Measurements from ENCODE around the gene PEX5L.

The PEX5L gene

GRCh38 chr3:179760944-179761343 is 275.8 kb downstream of the PEX5L start:
- TF ChIP-seq EZH2phosphoT487 (conservative IDR thresholded peaks at IDR 0.05; ENCODE audit: low read length) (no peak), CTCF (IDR thresholded peaks at IDR 0.05; ENCODE audit: insufficient read depth, low read length, poor library complexity, severe bottlenecking) (no peak)
- Histone ChIP-seq H3K9ac (ENCODE audit: low read length) (no peak overlapping the region), H3K79me2 (ENCODE audit: insufficient read depth, low read length) (no peaks in the 10 kb centered on the region), H4K20me1 (ENCODE audit: low read depth, low read length) (no peaks in the 10 kb centered on the region), H3K36me3 (ENCODE audit: low read length) (peaks cover 10% of the 10 kb centered on the region; the same call in 1 of the 2 replicates), H3K4me2 (ENCODE audit: low read depth, low read length, poor library complexity, severe bottlenecking) (no peak overlapping the region), H3K27ac (ENCODE audit: low read depth, low read length) (no peak overlapping the region), H3K9me2 (replicated peaks; ENCODE audit: insufficient read depth, low read length) (no peaks in the 10 kb centered on the region), H2AFZ (ENCODE audit: low read depth, low read length, severe bottlenecking) (no peak overlapping the region), H3K27me3 (ENCODE audit: low read length) (no peaks in the 10 kb centered on the region), H3K9me3 (ENCODE audit: insufficient read depth, low read length) (no peaks in the 10 kb centered on the region), H3K4me3 (ENCODE audit: insufficient read depth, low read length, poor library complexity, severe bottlenecking) (no peak overlapping the region), H3F3A (ENCODE audit: insufficient read depth) (no peaks in the 10 kb centered on the region)

- Histone ChIP-seq H3K27me3 (ENCODE audit: low read length) (no peaks in the 10 kb centered on the region), H3K79me2 (ENCODE audit: insufficient read depth, low read length) (no peaks in the 10 kb centered on the region), H3K9me2 (replicated peaks; ENCODE audit: insufficient read depth, low read length) (no peaks in the 10 kb centered on the region), H3K4me2 (ENCODE audit: low read depth, low read length, poor library complexity, severe bottlenecking) (no peak overlapping the region), H3F3A (ENCODE audit: insufficient read depth) (no peaks in the 10 kb centered on the region), H3K36me3 (ENCODE audit: low read length) (no peaks in the 10 kb centered on the region; the same call in 1 of the 2 replicates), H4K20me1 (ENCODE audit: low read depth, low read length) (no peaks in the 10 kb centered on the region), H3K9me3 (ENCODE audit: insufficient read depth, low read length) (no peaks in the 10 kb centered on the region), H3K27ac (ENCODE audit: low read depth, low read length) (no peak overlapping the region), H3K4me3 (ENCODE audit: insufficient read depth, low read length, poor library complexity, severe bottlenecking) (no peak overlapping the region), H2AFZ (ENCODE audit: low read depth, low read length, severe bottlenecking) (no peak overlapping the region), H3K9ac (ENCODE audit: low read length) (no peak overlapping the region)
- TF ChIP-seq CTCF (IDR thresholded peaks at IDR 0.05; ENCODE audit: insufficient read depth, low read length, poor library complexity, severe bottlenecking) (peak; percentile 36), EZH2phosphoT487 (conservative IDR thresholded peaks at IDR 0.05; ENCODE audit: low read length) (no peak)
Measured at GRCh38 chr3:179750720-179751328, 285.9 kb downstream of the PEX5L start.

GRCh38 chr3:179745716-179746115 is 291.0 kb downstream of the PEX5L start:
- Histone ChIP-seq H3K9ac (ENCODE audit: low read length) (no peak overlapping the region), H3K27ac (ENCODE audit: low read depth, low read length) (no peak overlapping the region), H3K9me3 (ENCODE audit: insufficient read depth, low read length) (no peaks in the 10 kb centered on the region), H3K36me3 (ENCODE audit: low read length) (no peaks in the 10 kb centered on the region), H2AFZ (ENCODE audit: low read depth, low read length, severe bottlenecking) (no peak overlapping the region), H4K20me1 (ENCODE audit: low read depth, low read length) (no peaks in the 10 kb centered on the region), H3K4me2 (ENCODE audit: low read depth, low read length, poor library complexity, severe bottlenecking) (no peak overlapping the region), H3K27me3 (ENCODE audit: low read length) (no peaks in the 10 kb centered on the region), H3F3A (ENCODE audit: insufficient read depth) (no peaks in the 10 kb centered on the region), H3K9me2 (replicated peaks; ENCODE audit: insufficient read depth, low read length) (no peaks in the 10 kb centered on the region), H3K4me3 (ENCODE audit: insufficient read depth, low read length, poor library complexity, severe bottlenecking) (no peak overlapping the region), H3K79me2 (ENCODE audit: insufficient read depth, low read length) (no peaks in the 10 kb centered on the region)
- TF ChIP-seq EZH2phosphoT487 (conservative IDR thresholded peaks at IDR 0.05; ENCODE audit: low read length), result no peak
- TF ChIP-seq CTCF (IDR thresholded peaks at IDR 0.05; ENCODE audit: insufficient read depth, low read length, poor library complexity, severe bottlenecking), result no peak
